Measurements from ENCODE around the gene HYI. TPM values are rescaled to one million over a fixed set of nuclear protein-coding genes. Genes with fewer than 3 reads are reported as not detected.

The HYI gene
- total RNA-seq, 1 donor from 2014 or later: 36.0 TPM

DNA sequence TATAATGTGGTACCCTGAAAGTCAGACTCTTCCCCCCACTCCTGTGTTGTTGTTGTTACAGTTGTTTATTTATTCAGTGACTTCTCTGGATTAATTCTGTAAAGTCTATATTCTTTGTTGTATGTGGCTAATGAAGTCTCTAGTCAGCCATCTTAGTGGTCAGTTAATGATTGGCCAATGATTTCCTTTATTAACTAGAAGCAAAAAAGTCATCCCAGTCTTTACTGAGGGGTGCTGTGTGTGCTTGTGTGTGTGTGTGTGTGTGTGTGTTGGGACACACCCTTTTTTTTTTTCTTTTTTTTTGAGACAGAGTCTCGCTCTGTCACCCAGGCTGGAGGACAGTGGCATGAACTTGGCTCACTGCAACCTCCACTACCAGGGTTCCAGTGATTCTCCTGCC is 37.3 kb upstream of the HYI start:
- H3K27ac Mint-ChIP-seq: no peak overlapping the region
- H3K4me3 Mint-ChIP-seq: no peak overlapping the region
- no peaks in the 10 kb centered on the region for H3K27me3 Mint-ChIP-seq
- no peak for DNase-seq (ENCODE audit: extremely low spot score, unreplicated experiment)
- no peaks in the 10 kb centered on the region for H3K36me3 Mint-ChIP-seq
- H3K4me1 Mint-ChIP-seq (ENCODE audit: unreplicated experiment): peaks cover 10% of the 10 kb centered on the region
- H3K9me3 Mint-ChIP-seq: no peaks in the 10 kb centered on the region
- TF ChIP-seq, protein P1, sequence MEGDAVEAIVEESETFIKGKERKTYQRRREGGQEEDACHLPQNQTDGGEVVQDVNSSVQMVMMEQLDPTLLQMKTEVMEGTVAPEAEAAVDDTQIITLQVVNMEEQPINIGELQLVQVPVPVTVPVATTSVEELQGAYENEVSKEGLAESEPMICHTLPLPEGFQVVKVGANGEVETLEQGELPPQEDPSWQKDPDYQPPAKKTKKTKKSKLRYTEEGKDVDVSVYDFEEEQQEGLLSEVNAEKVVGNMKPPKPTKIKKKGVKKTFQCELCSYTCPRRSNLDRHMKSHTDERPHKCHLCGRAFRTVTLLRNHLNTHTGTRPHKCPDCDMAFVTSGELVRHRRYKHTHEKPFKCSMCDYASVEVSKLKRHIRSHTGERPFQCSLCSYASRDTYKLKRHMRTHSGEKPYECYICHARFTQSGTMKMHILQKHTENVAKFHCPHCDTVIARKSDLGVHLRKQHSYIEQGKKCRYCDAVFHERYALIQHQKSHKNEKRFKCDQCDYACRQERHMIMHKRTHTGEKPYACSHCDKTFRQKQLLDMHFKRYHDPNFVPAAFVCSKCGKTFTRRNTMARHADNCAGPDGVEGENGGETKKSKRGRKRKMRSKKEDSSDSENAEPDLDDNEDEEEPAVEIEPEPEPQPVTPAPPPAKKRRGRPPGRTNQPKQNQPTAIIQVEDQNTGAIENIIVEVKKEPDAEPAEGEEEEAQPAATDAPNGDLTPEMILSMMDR (conservative IDR thresholded peaks at IDR 0.05): no peak

DNA sequence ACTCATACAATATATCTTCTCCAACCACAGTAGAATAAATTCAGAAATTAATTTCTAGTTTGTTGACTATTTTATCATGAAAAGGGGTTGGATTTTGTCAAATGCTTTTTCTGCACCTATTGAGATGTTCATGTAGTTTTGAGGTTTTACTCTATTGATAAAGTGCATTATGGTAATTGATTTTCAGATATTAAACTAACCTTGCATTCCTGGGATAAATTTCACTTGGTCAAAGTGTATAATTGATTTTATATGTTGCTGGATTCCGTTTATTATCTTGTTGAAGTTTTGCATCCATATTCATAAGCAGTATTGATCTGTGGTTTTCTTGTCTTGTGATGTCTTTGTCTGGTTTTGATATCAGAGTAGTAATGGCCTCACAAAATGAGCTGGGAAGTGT is 34.4 kb upstream of the HYI start:
- Mint-ChIP-seq H3K9me3 (no peaks in the 10 kb centered on the region), H3K36me3 (no peaks in the 10 kb centered on the region), H3K27ac (no peak overlapping the region), H3K4me1 (ENCODE audit: unreplicated experiment) (no peaks in the 10 kb centered on the region), H3K4me3 (no peak overlapping the region), H3K27me3 (no peaks in the 10 kb centered on the region)
- DNase-seq (ENCODE audit: extremely low spot score, unreplicated experiment): no peak
- TF ChIP-seq, protein P1 (conservative IDR thresholded peaks at IDR 0.05): no peak

DNA sequence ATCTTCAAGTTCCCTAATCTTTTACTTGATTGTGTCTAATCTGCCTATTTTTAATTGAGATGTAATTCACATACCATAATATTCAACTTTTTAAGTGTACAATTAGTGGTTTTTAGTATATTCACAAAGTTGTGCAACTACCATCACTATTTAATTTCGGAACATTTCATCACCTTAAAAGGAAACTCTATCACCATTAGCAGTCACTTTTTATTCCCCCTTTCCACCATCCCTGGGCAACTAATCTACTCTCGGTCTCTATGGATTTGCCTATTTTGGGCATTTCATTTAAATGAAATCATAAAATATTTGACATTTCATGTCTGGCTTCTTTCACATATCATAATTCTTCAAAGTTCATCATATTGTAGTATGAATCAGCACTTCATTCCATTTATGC is 30.6 kb upstream of the HYI start:
- TF ChIP-seq, protein P1 (conservative IDR thresholded peaks at IDR 0.05): no peak
- no peaks in the 10 kb centered on the region for H3K27me3 Mint-ChIP-seq
- no peak overlapping the region for H3K4me3 Mint-ChIP-seq
- no peak for DNase-seq (ENCODE audit: extremely low spot score, unreplicated experiment)
- no peaks in the 10 kb centered on the region for H3K9me3 Mint-ChIP-seq
- H3K4me1 Mint-ChIP-seq (ENCODE audit: unreplicated experiment): no peaks in the 10 kb centered on the region
- H3K36me3 Mint-ChIP-seq: no peaks in the 10 kb centered on the region
- H3K27ac Mint-ChIP-seq: no peak overlapping the region

DNA sequence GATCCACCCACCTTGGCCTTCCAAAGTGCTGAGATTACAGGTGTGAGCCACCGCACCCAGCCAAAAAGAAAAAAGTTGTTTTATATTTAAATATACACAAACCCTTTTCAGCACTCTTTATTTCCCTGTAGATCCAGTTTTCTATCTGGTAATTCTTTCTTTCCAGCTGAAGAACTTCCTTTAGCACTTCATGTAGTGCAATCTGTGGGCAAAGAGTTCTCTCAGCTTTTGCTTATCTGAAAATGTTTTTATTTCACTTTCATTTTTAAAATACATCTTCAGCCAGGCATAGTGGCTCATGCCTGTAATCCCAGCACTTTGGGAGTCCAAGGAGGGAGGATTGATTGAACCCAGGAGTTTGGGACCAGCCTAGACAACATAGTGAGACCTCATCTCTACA is 28.5 kb upstream of the HYI start:
- Mint-ChIP-seq H3K9me3 (no peaks in the 10 kb centered on the region), H3K4me3 (no peak overlapping the region)
- TF ChIP-seq, protein P1 (conservative IDR thresholded peaks at IDR 0.05): no peak

DNA sequence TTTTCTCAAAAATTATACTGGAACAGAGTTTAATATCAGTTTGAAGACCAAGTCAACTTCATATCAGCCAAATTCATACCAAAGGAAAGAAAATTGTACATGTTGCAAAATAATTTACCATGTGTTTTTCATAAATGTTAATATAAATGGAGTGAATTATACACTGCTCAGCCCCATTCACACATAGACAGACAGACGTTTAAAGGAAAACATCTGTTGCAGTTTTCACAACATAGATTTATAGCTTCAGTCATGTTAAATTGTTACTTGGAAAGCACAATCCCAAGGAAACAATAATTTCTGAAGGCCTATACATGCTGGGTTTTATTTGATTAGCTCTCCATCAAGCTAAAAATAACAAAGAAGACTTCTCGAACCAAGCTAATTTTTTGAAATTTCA is 27.8 kb upstream of the HYI start:
- no peak for DNase-seq (ENCODE audit: extremely low spot score, unreplicated experiment)
- Mint-ChIP-seq H3K4me1 (ENCODE audit: unreplicated experiment) (no peaks in the 10 kb centered on the region), H3K9me3 (no peaks in the 10 kb centered on the region), H3K27ac (no peak overlapping the region), H3K36me3 (no peaks in the 10 kb centered on the region), H3K27me3 (no peaks in the 10 kb centered on the region), H3K4me3 (no peak overlapping the region)
- TF ChIP-seq, protein P1 (conservative IDR thresholded peaks at IDR 0.05): no peak

More for the DNA sequence above, 28.5 kb upstream of the HYI start:
- no peak for DNase-seq (ENCODE audit: extremely low spot score, unreplicated experiment)
- no peaks in the 10 kb centered on the region for H3K36me3 Mint-ChIP-seq
- no peaks in the 10 kb centered on the region for H3K4me1 Mint-ChIP-seq (ENCODE audit: unreplicated experiment)
- no peaks in the 10 kb centered on the region for H3K27me3 Mint-ChIP-seq
- no peak overlapping the region for H3K27ac Mint-ChIP-seq

DNA sequence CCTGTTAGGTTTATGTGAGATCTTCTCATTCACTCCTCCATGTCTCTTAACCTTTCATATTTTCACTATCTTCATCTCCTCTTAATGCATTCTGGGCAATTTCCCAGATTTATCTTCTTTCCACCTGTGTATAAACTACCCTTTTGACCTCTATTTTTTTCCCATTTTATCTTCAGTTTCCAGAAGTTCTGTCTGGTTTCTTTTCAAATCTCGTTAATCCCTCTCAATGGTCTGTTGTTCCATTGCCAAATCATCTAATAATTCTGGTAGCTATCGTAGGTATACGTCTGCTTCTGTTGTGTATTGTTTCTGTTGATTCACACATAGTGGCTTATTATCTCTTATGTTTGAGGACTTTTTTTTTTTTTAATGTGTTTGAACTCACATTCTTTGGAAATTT is 25.7 kb upstream of the HYI start:
- no peaks in the 10 kb centered on the region for H3K27me3 Mint-ChIP-seq
- no peak overlapping the region for H3K4me3 Mint-ChIP-seq
- no peak for DNase-seq (ENCODE audit: extremely low spot score, unreplicated experiment)
- TF ChIP-seq, protein P1 (conservative IDR thresholded peaks at IDR 0.05): no peak
- no peaks in the 10 kb centered on the region for H3K9me3 Mint-ChIP-seq
- H3K36me3 Mint-ChIP-seq: no peaks in the 10 kb centered on the region
- H3K4me1 Mint-ChIP-seq (ENCODE audit: unreplicated experiment): peaks cover 4% of the 10 kb centered on the region
- no peak overlapping the region for H3K27ac Mint-ChIP-seq
